Lung (tissue), 12 donors: ENCODE results near the gene CSF2RB. TPM values are rescaled to one million over a fixed set of nuclear protein-coding genes. Genes with fewer than 3 reads are reported as not detected.

Source experiments
- ATAC-seq: fragments of 200-7000 bp; cut with Tn5 transposase; one replicate; pipeline ENCODE4 v1.9.1; 2020; ENCODE audit warnings: moderate number of reproducible peaks; ENCODE audit not compliant: insufficient read depth, low FRiP score
- DNase-seq, 3 donors: peaks; one replicate each; pipeline ENCODE4 v3.0.0-alpha.2; 2013 to 2017
- H3K27ac ChIP-seq, 2 donors: one replicate each; pipeline ENCODE4 v1.5.1; 2013; ENCODE audit warnings: mild to moderate bottlenecking in 2 of 2, moderate library complexity in 2 of 2, control low read depth in 1 of 2, inconsistent platforms in 1 of 2, low read depth in 1 of 2, low read length in 1 of 2
- H3K27me3 ChIP-seq, 3 donors: one replicate each; pipeline ENCODE4 v1.5.1; 2013; ENCODE audit warnings: low read length in 2 of 3; ENCODE audit not compliant: control insufficient read depth in 3 of 3, insufficient read depth in 3 of 3
- H3K36me3 ChIP-seq, 4 donors: one replicate each; pipeline ENCODE4 v1.5.1; 2013; ENCODE audit warnings: low read length in 4 of 4, mild to moderate bottlenecking in 1 of 4, moderate library complexity in 1 of 4; ENCODE audit not compliant: control insufficient read depth in 4 of 4, insufficient read depth in 4 of 4
- H3K4me1 ChIP-seq, 5 donors: one replicate each; pipeline ENCODE4 v1.5.1; 2013; ENCODE audit warnings: low read length in 5 of 5, mild to moderate bottlenecking in 2 of 5, moderate library complexity in 1 of 5; ENCODE audit not compliant: control insufficient read depth in 5 of 5, insufficient read depth in 5 of 5
- H3K4me3 ChIP-seq: one replicate; pipeline ENCODE4 v1.5.1; 2013; ENCODE audit warnings: mild to moderate bottlenecking, control low read depth, moderate library complexity
- H3K9ac ChIP-seq, 2 donors: one replicate each; pipeline ENCODE4 v1.5.1; 2013; ENCODE audit warnings: low read length in 2 of 2, control low read depth in 1 of 2; ENCODE audit not compliant: insufficient read depth in 1 of 2
- H3K9me3 ChIP-seq, 4 donors: one replicate each; pipeline ENCODE4 v1.5.1; 2013; ENCODE audit warnings: low read length in 3 of 4, mild to moderate bottlenecking in 1 of 4, moderate library complexity in 1 of 4; ENCODE audit not compliant: control insufficient read depth in 4 of 4, insufficient read depth in 3 of 4
- CTCF ChIP-seq: IDR thresholded peaks from 2 replicates; pipeline ENCODE4 v1.5.1; 2012; ENCODE audit warnings: mild to moderate bottlenecking; ENCODE audit errors: control extremely low read depth, extremely low read depth
- WGBS, 2 donors: extraction: QIAGEN DNeasy Blood & Tissue Kit; methylation state at CpG; one replicate each; pipeline ENCODE4 v1.1.7; 2013; 5-methylcytosine and 5-hydroxymethylcytosine counted together
- polyA plus RNA-seq, 2 donors: library from polyadenylated mRNA; stranded (reverse); fragments of 200-250 nt; gene quantifications; one replicate each; pipeline ENCODE4 v1.2.1, GENCODE V29; 2013
- total RNA-seq, 2 donors: library from RNA; depleted of rRNA in 1 of 2; stranded (reverse); fragments of >200 nt in 1 of 2; gene quantifications; one replicate each; pipeline ENCODE4 v1.2.1, GENCODE V29; 2014 to 2021
- donor health status: control.
- donor health status: control.
- donor health status: Bipolar disorder and iron deficiency.
- donor health status: healthy.
- donor health status: DM: yes; HTN: yes; CAD: no.

CSF2RB gene
- total and polyA plus RNA-seq, 4 donors, result 6.6 to 72.8 (median 20.6) TPM

- TF ChIP-seq CTCF, result no peak
- DNase-seq, result no peak
- H3K36me3 ChIP-seq, result no peaks in the 10 kb centered on the region
- no peak overlapping the region for H3K27ac ChIP-seq
- no peak overlapping the region for H3K9ac ChIP-seq
- no peaks in the 10 kb centered on the region for H3K27me3 ChIP-seq
- H3K4me3 ChIP-seq, result no peak overlapping the region
- peaks cover 0 to 1% (median 0%) of the 10 kb centered on the region in 5 donors for H3K4me1 ChIP-seq
- H3K9me3 ChIP-seq, result peaks cover 0 to 18% (median 2%) of the 10 kb centered on the region in 4 donors
- ATAC-seq, result no peak
- 88 to 93% methylated on average over 1 of the region's 1 CpG for WGBS, 2 donors
These were observed 13.9 kb upstream of the CSF2RB start for GRCh38 chr22:36899498-36899897.

GRCh38 chr22:36900225-36900624, 13.2 kb upstream of the CSF2RB start:
- DNase-seq (no peak), ATAC-seq (no peak)
- Histone ChIP-seq H3K27ac (no peak overlapping the region), H3K27me3 (no peaks in the 10 kb centered on the region), H3K4me1 (peaks cover 0 to 1% (median 0%) of the 10 kb centered on the region in 5 donors), H3K9ac (no peak overlapping the region), H3K36me3 (no peaks in the 10 kb centered on the region), H3K9me3 (peaks cover 0 to 18% (median 2%) of the 10 kb centered on the region in 4 donors), H3K4me3 (no peak overlapping the region)
- WGBS, 2 donors, result 49 to 57% methylated on average over 2 of the region's 2 CpGs
- TF ChIP-seq CTCF, result no peak

- no peak overlapping the region for H3K4me3 ChIP-seq
- DNase-seq (no peak), ATAC-seq (no peak)
- no peaks in the 10 kb centered on the region for H3K36me3 ChIP-seq
- H3K9ac ChIP-seq, result no peak overlapping the region
- peaks cover 0 to 1% (median 0%) of the 10 kb centered on the region in 5 donors for H3K4me1 ChIP-seq
- H3K27ac ChIP-seq, result no peak overlapping the region
- WGBS, 2 donors, result 44 to 62% methylated on average over 4 of the region's 4 CpGs
- TF ChIP-seq CTCF, result no peak
- no peaks in the 10 kb centered on the region for H3K27me3 ChIP-seq
- peaks cover 0 to 15% (median 2%) of the 10 kb centered on the region in 4 donors for H3K9me3 ChIP-seq
These were observed 12.5 kb upstream of the CSF2RB start for GRCh38 chr22:36900880-36901279.
